C4-2B (cell line): ENCODE data around the gene NKX3-2.

ENCODE experiments used
- CTCF ChIP-seq: fragments of 450-650 bp; conservative IDR thresholded peaks from 2 replicates; pipeline ENCODE4 v1.5.1; 2017; ENCODE audit warnings: mild to moderate bottlenecking
- ZFX ChIP-seq: fragments of 450-650 bp; IDR thresholded peaks from 2 replicates; pipeline ENCODE4 v1.6.1; 2017

- TF ChIP-seq CTCF (no peak), ZFX (no peak)
Measured at GRCh38 chr4:13493793-13494192, 50.5 kb downstream of the NKX3-2 start.
